CD4-positive, alpha-beta T cell treated with Interferon gamma for 1 hour (primary cell): ENCODE measurements around the gene GRAMD4.
"Not testable (repeated sequence)": the region's sequence is repeated elsewhere in the genome, so short reads cannot be mapped to it uniquely, and the experiment has no call there.

ENCODE experiments used
- DNase-seq: peaks from one replicate; pipeline ENCODE4 v3.0.0-alpha.2; 2020

Gene GRAMD4

GRCh38 chr22:46621243-46621930 lies 1.2 kb downstream of the GRAMD4 start:
- DNase-seq, result not testable (repeated sequence)

GRCh38 chr22:46622081-46622521 lies 1.9 kb downstream of the GRAMD4 start:
- no peak for DNase-seq

- DNase-seq, result no peak
Observed at GRCh38 chr22:46625113-46625842, 5.1 kb downstream of the GRAMD4 start.

- no peak for DNase-seq
Observed at GRCh38 chr22:46625843-46626349, 5.7 kb downstream of the GRAMD4 start.

GRCh38 chr22:46626356-46626755 lies 6.2 kb downstream of the GRAMD4 start:
- no peak for DNase-seq

GRCh38 chr22:46626911-46627805 lies 7.0 kb downstream of the GRAMD4 start:
- no peak for DNase-seq

GRCh38 chr22:46627806-46628482 lies 7.8 kb downstream of the GRAMD4 start:
- no peak for DNase-seq

GRCh38 chr22:46628756-46629155 lies 8.6 kb downstream of the GRAMD4 start:
- DNase-seq, result no peak

- no peak for DNase-seq
Observed at GRCh38 chr22:46629291-46629690, 9.1 kb downstream of the GRAMD4 start.

GRCh38 chr22:46631113-46631512 lies 10.9 kb downstream of the GRAMD4 start:
- no peak for DNase-seq

GRCh38 chr22:46632646-46633249 lies 12.6 kb downstream of the GRAMD4 start:
- no peak for DNase-seq

GRCh38 chr22:46633334-46633890 lies 13.2 kb downstream of the GRAMD4 start:
- no peak for DNase-seq

GRCh38 chr22:46634011-46634699 lies 14.0 kb downstream of the GRAMD4 start:
- no peak for DNase-seq

- not testable (repeated sequence) for DNase-seq
Observed at GRCh38 chr22:46634973-46635685, 14.9 kb downstream of the GRAMD4 start.

- DNase-seq, result no peak
Observed at GRCh38 chr22:46635756-46636155, 15.6 kb downstream of the GRAMD4 start.

- DNase-seq, result no peak
Observed at GRCh38 chr22:46636221-46637002, 16.2 kb downstream of the GRAMD4 start.

GRCh38 chr22:46637711-46638600 lies 17.8 kb downstream of the GRAMD4 start:
- DNase-seq, result no peak

- DNase-seq, result no peak
Observed at GRCh38 chr22:46638601-46639431, 18.6 kb downstream of the GRAMD4 start.
